Nephron (organoid): ENCODE results near the gene ITIH4.

Experiments
- H3K27ac Mint-ChIP-seq, 3 experiments: 2 replicates each; pipeline ENCODE4 v1.8.0; 2020; ENCODE audit warnings: mixed read lengths in 3 of 3, mild to moderate bottlenecking in 2 of 3, moderate library complexity in 1 of 3
- H3K27me3 Mint-ChIP-seq: 2 replicates; pipeline ENCODE4 v1.8.0; 2021; ENCODE audit warnings: low read depth, mild to moderate bottlenecking, moderate library complexity, mixed read lengths
- H3K36me3 Mint-ChIP-seq: 2 replicates; pipeline ENCODE4 v1.8.0; 2020; ENCODE audit warnings: low read depth, mixed read lengths
- H3K4me1 Mint-ChIP-seq: 2 replicates; pipeline ENCODE4 v1.8.0; 2020; ENCODE audit warnings: mixed read lengths
- H3K4me3 Mint-ChIP-seq, 3 experiments: 2 replicates each; pipeline ENCODE4 v1.8.0; 2020; ENCODE audit warnings: mild to moderate bottlenecking in 3 of 3, mixed read lengths in 3 of 3, moderate library complexity in 2 of 3
- H3K9me3 Mint-ChIP-seq: 2 replicates; pipeline ENCODE4 v1.8.0; 2020; ENCODE audit warnings: mixed read lengths
- CTCF ChIP-seq, 3 experiments: fragments of 200-600 bp; sonication (generic); IDR thresholded peaks; one replicate each; pipeline ENCODE4 v1.5.0; 2021; ENCODE audit warnings: antibody characterized with exemption in 3 of 3; ENCODE audit not compliant: unreplicated experiment in 3 of 3

The ITIH4 gene

GRCh38 chr3:52796411-52796810 lies 34.1 kb downstream of the ITIH4 start:
- H3K36me3 Mint-ChIP-seq, result no peaks in the 10 kb centered on the region
- no peak for TF ChIP-seq CTCF (IDR thresholded peaks at IDR 0.05; ENCODE audit: unreplicated experiment in 3 of 3)
- no peaks in the 10 kb centered on the region for H3K9me3 Mint-ChIP-seq
- no peak overlapping the region for H3K4me3 Mint-ChIP-seq
- no peaks in the 10 kb centered on the region for H3K27me3 Mint-ChIP-seq
- H3K4me1 Mint-ChIP-seq, result no peaks in the 10 kb centered on the region
- H3K27ac Mint-ChIP-seq, result no peak overlapping the region

GRCh38 chr3:52795298-52795900 lies 35.1 kb downstream of the ITIH4 start:
- H3K4me3 Mint-ChIP-seq, result no peak overlapping the region
- no peaks in the 10 kb centered on the region for H3K9me3 Mint-ChIP-seq
- no peak for TF ChIP-seq CTCF (IDR thresholded peaks at IDR 0.05; ENCODE audit: unreplicated experiment in 3 of 3)
- H3K4me1 Mint-ChIP-seq, result no peaks in the 10 kb centered on the region
- no peaks in the 10 kb centered on the region for H3K27me3 Mint-ChIP-seq
- H3K36me3 Mint-ChIP-seq, result no peaks in the 10 kb centered on the region
- H3K27ac Mint-ChIP-seq, result no peak overlapping the region

- no peak for TF ChIP-seq CTCF (IDR thresholded peaks at IDR 0.05; ENCODE audit: unreplicated experiment in 3 of 3)
- H3K4me1 Mint-ChIP-seq, result no peaks in the 10 kb centered on the region
- no peak within 1 kb of the TSS for H3K4me3 Mint-ChIP-seq
- H3K36me3 Mint-ChIP-seq, result no peaks in the 10 kb centered on the region
- no peaks in the 10 kb centered on the region for H3K9me3 Mint-ChIP-seq
- H3K27ac Mint-ChIP-seq, result no peak within 1 kb of the TSS
- no peaks in the 10 kb centered on the region for H3K27me3 Mint-ChIP-seq
Measured at GRCh38 chr3:52794612-52795099, 35.8 kb downstream of the ITIH4 start, which contains the start of gene ITIH3. ITIH3 (plus strand) TSS chr3:52794796; CDS start chr3:52794804, 8 bp downstream.

- Mint-ChIP-seq H3K27me3 (no peaks in the 10 kb centered on the region), H3K36me3 (no peaks in the 10 kb centered on the region), H3K27ac (no peak overlapping the region), H3K4me3 (no peak overlapping the region), H3K4me1 (no peaks in the 10 kb centered on the region), H3K9me3 (no peaks in the 10 kb centered on the region)
- no peak for TF ChIP-seq CTCF (IDR thresholded peaks at IDR 0.05; ENCODE audit: unreplicated experiment in 3 of 3)
Measured at GRCh38 chr3:52793702-52794611, 36.5 kb downstream of the ITIH4 start.

GRCh38 chr3:52792961-52793695 lies 37.3 kb downstream of the ITIH4 start:
- Mint-ChIP-seq H3K4me1 (no peaks in the 10 kb centered on the region), H3K36me3 (no peaks in the 10 kb centered on the region), H3K9me3 (no peaks in the 10 kb centered on the region), H3K4me3 (no peak overlapping the region), H3K27ac (no peak overlapping the region), H3K27me3 (no peaks in the 10 kb centered on the region)
- TF ChIP-seq CTCF (IDR thresholded peaks at IDR 0.05; ENCODE audit: unreplicated experiment in 3 of 3), result no peak
